SJCRH30 (cell line): Measurements from ENCODE around the gene ARHGAP4. TPM values are rescaled to one million over a fixed set of nuclear protein-coding genes. Genes with fewer than 3 reads are reported as not detected.

Experiments
- DNase-seq, 2 experiments: peaks; one replicate each; pipeline ENCODE4 v3.0.0-alpha.2; 2015 to 2020
- H3K27ac ChIP-seq: fragments of 250-450 bp; sonication (Bioruptor Pico); 2 replicates; pipeline ENCODE4 v1.5.1; 2020; ENCODE audit warnings: mild to moderate bottlenecking, moderate library complexity
- H3K27me3 ChIP-seq: fragments of 250-450 bp; sonication (Bioruptor Pico); 2 replicates; pipeline ENCODE4 v1.5.1; 2020; ENCODE audit warnings: mild to moderate bottlenecking, moderate library complexity
- H3K36me3 ChIP-seq: fragments of 250-450 bp; sonication (Bioruptor Pico); 2 replicates; pipeline ENCODE4 v1.5.1; 2020; ENCODE audit warnings: mild to moderate bottlenecking, moderate library complexity
- H3K4me1 ChIP-seq: fragments of 250-450 bp; sonication (Bioruptor Pico); 2 replicates; pipeline ENCODE4 v1.5.1; 2020; ENCODE audit warnings: mild to moderate bottlenecking, moderate library complexity
- H3K4me3 ChIP-seq: fragments of 250-450 bp; sonication (Bioruptor Pico); 2 replicates; pipeline ENCODE4 v1.5.1; 2020; ENCODE audit warnings: mild to moderate bottlenecking, moderate library complexity
- H3K9me3 ChIP-seq: fragments of 250-450 bp; sonication (Bioruptor Pico); replicated peaks from 2 replicates; pipeline ENCODE4 v1.5.1; 2020; ENCODE audit warnings: mild to moderate bottlenecking, moderate library complexity
- total RNA-seq: library from RNA; depleted of rRNA; stranded (reverse); fragments of >200 nt; shearing (Covaris generic); gene quantifications from 2 replicates; pipeline ENCODE4 v1.2.3, GENCODE V29; 2014; rRNA removed

Gene ARHGAP4
- total RNA-seq, 1 experiment from 2014 or later, result 8.2 TPM

DNA sequence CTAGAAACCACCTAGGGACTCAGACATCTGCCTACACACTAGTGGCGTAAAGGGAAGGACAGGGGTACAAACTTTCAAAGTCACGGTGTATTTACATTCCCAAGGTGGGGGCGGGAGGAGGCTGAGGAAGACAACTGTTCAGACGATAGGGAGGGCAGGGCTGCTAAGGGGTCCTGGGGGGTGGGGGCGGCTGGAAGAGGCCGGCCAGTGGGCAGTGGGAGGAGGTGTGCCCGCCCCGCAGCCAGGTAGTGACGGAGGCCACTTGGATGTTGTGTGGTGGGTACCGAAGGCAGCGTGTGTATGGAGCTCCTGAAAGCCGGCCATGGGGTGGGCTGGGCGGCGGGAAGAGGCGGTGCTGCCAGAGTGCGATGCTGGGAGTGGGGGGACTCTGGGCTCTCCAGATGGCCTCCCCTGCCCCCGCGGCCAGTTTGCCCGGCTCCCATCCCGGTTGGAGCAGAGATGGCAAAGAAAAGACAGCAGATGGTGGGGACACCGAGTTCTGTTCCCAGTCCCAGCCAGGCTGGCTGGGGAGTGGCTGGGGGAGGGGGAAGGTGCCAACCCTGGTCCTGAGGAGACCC lies 64.2 kb downstream of the ARHGAP4 start:
- no peaks in the 10 kb centered on the region for H3K4me1 ChIP-seq
- no peak overlapping the region for H3K27ac ChIP-seq
- H3K9me3 ChIP-seq, result no peaks in the 10 kb centered on the region
- DNase-seq, result no peak
- no peaks in the 10 kb centered on the region for H3K27me3 ChIP-seq
- no peaks in the 10 kb centered on the region for H3K36me3 ChIP-seq
- no peak overlapping the region for H3K4me3 ChIP-seq

DNA sequence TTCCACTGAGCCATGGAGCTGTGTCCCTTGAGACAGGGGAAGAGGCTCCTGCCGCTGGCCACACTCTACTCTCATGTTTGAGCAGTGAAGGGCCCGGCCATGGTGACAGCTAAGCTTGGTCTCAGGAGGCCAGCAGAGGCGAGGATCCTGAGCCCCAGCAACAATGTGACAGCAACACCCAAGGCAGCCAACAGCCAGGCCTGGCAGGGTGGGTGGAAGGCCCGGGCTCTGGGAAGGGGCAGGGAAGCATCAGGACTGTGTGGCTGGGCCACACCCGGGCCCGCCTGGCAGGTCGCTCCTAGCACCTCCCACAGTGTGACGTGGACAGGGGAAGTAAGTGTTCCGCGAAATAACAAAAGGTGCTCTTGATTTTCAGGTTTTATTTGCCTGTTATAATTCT lies 64.9 kb downstream of the ARHGAP4 start:
- Histone ChIP-seq H3K4me1 (no peaks in the 10 kb centered on the region), H3K4me3 (no peak overlapping the region), H3K9me3 (no peaks in the 10 kb centered on the region), H3K27me3 (no peaks in the 10 kb centered on the region), H3K36me3 (no peaks in the 10 kb centered on the region), H3K27ac (no peak overlapping the region)
- no peak for DNase-seq

Other genes starting within 250 kb of the ARHGAP4 start
- gene SLC6A8, start 238.3 kb downstream of the ARHGAP4 start, total RNA-seq, result 9.5 TPM in 2 replicates
- gene BCAP31, start 201.9 kb downstream of the ARHGAP4 start, total RNA-seq, result 77.9 and 78.0 TPM in 2 replicates
- gene ABCD1, start 201.4 kb downstream of the ARHGAP4 start, total RNA-seq, result 4.8 and 4.9 TPM in 2 replicates
- 2.0 and 3.7 TPM in 2 replicates for gene PLXNB3, start 162.0 kb downstream of the ARHGAP4 start, total RNA-seq
- 17.9 and 33.6 TPM in 2 replicates for gene SRPK3, start 145.2 kb downstream of the ARHGAP4 start, total RNA-seq
- 34.3 and 35.0 TPM in 2 replicates for gene IDH3G, start 131.9 kb downstream of the ARHGAP4 start, total RNA-seq
- 131 and 177 TPM in 2 replicates for gene SSR4, start 131.6 kb downstream of the ARHGAP4 start, total RNA-seq
- 7.1 and 9.1 TPM in 2 replicates for gene PDZD4, start 95.7 kb downstream of the ARHGAP4 start, total RNA-seq
- gene L1CAM, start 40.1 kb downstream of the ARHGAP4 start, total RNA-seq, result 14.2 and 14.7 TPM in 2 replicates
- gene AVPR2, start 21.6 kb downstream of the ARHGAP4 start, total RNA-seq, result not detected in 2 replicates
- gene NAA10, start 8.8 kb upstream of the ARHGAP4 start, total RNA-seq, result 58.6 and 69.6 TPM in 2 replicates
- gene RENBP, start 18.4 kb upstream of the ARHGAP4 start, total RNA-seq, result 0.18 TPM in 1 of 2 replicates, not detected in the other
- gene HCFC1, start 45.6 kb upstream of the ARHGAP4 start, total RNA-seq, result 55.6 and 56.9 TPM in 2 replicates
- gene TMEM187, start 46.5 kb upstream of the ARHGAP4 start, total RNA-seq, result 0.97 and 1.7 TPM in 2 replicates
- 91.9 and 95.3 TPM in 2 replicates for gene IRAK1, start 93.6 kb upstream of the ARHGAP4 start, total RNA-seq
- 22.0 and 26.2 TPM in 2 replicates for gene MECP2, start 171.5 kb upstream of the ARHGAP4 start, total RNA-seq
- gene OPN1LW, start 218.0 kb upstream of the ARHGAP4 start, total RNA-seq, result not detected in 2 replicates